HG03354 (cell line): ENCODE data around the gene CTNNA2.

Experiments
- ATAC-seq: cut with Tn5 transposase; IDR thresholded peaks from one replicate; pipeline ENCODE4 v1.9.1; 2021; ENCODE audit warnings: mild to moderate bottlenecking; ENCODE audit not compliant: unreplicated experiment, poor library complexity, severe bottlenecking

Gene CTNNA2

DNA sequence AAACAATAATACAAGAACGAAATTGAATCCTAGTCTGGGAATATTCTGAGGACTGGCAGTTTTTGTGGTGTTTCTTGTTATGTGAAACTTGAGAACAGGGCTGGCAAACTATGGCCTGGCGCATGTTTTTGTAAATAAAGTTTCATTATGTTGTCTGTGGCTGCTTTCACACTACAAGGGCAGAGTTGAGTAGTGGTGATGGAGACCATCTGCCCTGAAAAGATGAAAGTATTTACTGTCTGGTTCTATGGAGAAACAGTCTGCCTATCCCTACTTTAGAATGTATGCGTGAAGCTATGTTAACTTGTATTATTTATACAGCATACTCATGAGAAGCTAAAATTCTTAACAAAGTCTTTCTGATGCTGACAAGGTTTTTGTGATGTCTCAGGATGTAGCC, 439.8 kb downstream of the CTNNA2 start:
- ATAC-seq, result no peak

DNA sequence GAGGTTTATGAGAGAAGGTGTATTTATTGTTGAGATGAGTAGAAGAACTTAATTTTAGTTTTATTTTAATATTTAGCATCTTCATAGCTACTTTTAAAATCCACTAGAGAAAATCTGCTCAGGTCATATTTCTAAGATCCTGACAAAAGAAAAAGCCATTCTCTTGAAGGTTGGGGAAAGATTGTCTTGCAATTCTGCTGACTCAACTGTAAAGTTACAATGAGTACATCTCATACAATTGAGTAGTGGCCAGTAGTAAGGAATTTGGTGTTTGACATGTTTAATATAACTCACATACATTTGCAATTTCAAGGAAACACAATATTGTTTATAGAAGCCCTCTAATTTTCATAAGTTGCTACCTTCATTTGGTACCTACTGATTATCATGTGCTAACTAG, 447.2 kb downstream of the CTNNA2 start:
- ATAC-seq, result no peak

DNA sequence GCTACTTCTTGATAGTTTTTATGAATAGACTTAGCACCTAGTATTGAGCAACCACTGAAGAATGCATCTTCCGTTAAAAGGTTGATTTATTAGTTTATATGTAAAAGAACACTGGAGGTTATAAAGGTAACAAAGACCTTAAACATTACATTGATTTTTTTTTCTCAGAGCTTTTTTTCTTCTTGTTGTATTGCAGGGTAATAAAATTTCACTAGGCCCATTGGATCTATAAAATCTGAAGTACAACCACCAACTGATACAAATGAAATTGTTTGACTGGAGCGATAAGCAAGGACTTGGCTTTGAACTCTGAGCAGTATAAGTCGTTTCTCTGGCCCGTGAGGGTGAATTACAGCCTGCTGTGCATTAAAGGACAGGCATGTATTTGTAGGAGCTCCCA, 447.7 kb downstream of the CTNNA2 start:
- ATAC-seq, result no peak

DNA sequence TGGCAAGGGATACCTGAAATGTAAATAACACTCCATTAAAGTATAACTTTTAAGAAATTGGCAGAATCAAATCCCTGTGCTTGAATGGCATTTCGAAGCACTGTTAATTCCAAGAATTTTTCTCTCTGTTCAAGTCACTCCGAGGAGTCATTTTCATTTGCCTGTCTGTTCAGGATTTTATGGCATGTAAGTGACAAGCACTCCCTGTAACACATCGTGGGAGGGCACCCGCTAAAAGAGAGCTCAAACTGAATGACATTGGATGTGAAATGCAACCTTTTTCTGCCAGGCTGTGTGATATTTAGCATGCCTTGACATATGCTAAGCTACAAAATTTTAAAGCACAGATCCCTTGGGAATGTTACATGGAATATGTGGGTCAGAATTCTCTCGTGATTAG, 452.1 kb downstream of the CTNNA2 start:
- no peak for ATAC-seq

DNA sequence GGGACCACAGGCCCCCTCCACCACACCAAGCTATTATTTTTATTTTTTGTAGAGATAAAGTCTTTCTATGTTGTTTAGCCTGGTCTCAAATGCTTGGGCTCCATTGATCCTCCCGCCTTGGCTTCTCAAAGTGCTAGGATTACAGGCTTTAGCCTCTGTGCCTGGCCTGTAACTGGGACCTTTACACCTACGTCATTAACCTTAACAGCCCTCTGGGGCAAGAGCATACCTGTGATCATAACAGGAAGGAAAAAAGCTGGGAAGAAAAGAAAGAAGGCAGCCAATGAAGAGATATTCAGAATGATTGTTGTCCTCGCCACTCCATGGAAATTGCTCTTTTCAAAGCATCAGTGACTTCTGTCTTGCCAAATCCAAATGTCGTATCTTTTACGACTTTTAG, 453.5 kb downstream of the CTNNA2 start:
- ATAC-seq, result no peak

DNA sequence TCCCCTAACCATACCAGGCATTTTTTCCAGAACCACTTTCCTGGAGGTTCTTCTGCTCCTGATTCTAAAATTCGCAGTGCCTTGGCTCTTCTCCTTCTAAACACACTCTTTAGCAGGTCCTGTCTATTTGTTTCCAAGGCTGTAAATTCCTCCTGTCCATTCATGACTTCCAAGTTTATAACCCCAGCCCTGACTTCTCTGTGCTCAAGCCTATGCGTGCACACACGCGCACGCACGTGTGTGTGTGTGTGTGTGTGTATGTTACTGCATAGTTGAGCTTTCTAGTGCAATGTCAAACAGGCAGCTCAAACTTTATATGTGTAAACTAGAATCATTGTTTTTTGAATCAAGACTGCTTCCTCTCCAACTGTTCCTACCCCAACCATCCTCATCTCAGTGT, 454.0 kb downstream of the CTNNA2 start:
- no peak for ATAC-seq

DNA sequence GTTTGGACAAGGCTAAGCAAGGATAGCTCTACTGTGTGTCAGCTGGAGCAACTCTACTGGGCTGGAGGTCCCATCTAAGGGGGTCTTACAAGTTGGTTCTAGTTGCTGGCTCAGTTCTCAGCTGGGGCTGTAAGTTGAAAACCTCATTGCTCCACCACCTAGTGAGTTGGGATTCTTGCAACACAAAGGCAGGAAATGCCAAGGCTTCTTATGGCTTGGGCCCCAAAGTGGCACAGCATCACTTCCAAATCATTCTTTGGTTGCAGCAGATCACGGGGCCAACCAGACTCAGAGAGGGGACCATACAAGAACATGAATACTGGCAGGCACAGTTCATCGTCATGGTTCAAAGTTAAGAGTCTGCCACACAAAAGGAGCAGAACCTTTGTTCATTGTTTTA, 459.0 kb downstream of the CTNNA2 start:
- ATAC-seq, result no peak

DNA sequence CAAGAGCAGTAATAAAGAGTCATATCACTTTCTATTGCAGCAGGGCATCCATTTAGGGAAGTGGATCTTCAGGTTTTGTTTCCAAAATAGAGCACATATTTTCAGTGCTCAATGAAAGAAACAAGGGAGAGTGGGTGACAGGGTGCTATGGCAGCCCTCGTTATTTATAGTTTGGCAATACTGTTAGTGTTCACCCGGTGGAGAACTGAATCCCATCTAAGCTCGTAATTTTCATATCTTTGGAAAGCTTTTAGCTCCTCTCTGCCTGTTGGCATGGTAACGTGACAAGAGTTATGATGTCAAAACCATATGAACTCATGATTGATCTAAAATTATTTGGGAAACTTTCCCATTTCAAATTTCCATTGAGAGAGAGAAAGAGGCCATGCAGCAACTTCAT, 459.8 kb downstream of the CTNNA2 start:
- ATAC-seq, result no peak

DNA sequence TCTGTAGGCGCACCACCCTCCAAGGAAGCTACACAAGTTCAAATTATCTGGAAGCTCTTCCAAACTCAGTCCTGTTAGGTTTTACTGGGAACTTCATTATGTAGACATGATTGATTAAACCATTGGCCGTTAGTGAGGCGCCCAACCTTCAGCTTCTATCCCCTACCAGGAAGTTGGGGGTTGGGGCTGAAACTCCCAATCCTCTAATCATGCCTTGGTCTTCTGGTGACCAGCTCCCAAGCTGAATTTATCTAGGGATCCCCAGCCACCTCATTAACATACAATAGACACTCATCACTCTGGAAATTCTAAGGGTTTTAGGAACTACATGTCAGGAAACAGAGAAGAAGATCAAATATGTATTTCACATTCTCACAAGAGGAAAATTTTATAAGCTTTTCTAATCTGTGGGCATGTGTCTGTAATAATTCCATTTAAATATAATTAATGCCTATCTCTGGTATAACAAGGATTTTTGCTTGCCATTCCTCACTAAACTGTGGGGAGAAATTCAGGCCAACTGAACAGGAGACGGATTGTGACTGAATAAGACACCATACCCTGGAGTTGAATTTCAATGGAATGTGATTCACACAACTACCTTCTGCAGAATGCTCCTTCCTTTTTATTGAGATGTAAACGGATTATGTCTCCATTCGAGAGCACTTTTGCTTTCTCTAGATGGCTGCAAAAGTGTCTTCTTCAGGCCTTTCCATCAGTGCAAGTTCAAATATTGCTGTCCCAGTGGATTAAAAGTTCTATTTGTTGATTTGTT, 463.1 kb downstream of the CTNNA2 start:
- no peak for ATAC-seq

DNA sequence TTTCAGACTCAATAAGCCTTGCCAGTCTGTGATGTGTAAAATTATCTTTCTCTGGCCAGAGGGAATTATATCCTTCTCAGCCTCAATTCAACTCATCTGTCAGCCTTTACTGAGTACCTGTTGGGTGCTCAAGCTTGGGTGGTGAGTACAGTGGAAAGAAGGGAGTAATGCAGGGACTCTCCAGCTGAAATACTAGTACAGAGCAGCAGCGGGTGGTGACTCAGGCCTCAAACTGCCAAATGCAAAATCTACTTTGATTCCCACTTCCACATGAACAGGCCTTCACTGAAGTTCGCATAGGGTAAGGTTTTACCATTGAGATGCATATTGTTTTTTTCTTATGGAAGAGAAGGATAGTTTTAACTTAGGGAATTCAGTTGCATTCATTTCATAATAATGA, 464.9 kb downstream of the CTNNA2 start:
- ATAC-seq, result no peak

DNA sequence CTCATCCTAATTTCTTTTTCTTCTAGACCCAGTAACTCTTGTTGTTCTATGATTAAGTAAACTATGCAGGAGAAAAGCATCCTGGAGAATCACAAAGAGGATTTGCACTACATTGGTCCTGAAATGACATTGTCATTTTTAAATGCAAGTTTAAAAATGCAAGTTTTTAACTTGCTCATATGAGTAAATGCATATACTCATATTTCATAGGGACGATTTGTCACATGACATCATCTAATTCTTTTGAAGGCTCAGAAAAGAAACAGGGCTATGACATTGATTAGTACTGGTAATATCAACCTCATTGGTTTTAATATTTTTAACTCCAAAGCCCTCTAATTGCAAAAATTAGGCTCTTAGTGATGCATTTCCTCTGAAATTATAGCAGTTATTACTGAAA, 467.3 kb downstream of the CTNNA2 start:
- ATAC-seq, result no peak

DNA sequence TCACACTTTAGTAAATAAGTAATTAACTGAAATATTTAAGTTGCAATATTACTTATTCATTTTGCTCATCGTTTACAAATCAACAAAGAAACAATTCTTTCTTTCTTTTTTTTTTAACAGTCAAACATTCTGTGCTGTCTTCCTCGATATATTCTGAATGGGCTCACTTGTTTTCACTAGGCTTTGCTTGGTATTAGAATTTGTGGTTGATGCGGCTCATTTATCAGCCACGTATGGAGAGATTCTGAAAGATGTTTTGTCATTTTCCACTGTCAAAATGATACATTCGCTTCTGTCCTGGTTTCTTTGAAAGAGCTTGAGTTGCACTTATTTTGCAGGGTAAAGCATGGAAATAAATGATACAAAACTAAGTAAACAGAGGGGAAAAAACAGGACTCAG, 468.0 kb downstream of the CTNNA2 start:
- no peak for ATAC-seq

DNA sequence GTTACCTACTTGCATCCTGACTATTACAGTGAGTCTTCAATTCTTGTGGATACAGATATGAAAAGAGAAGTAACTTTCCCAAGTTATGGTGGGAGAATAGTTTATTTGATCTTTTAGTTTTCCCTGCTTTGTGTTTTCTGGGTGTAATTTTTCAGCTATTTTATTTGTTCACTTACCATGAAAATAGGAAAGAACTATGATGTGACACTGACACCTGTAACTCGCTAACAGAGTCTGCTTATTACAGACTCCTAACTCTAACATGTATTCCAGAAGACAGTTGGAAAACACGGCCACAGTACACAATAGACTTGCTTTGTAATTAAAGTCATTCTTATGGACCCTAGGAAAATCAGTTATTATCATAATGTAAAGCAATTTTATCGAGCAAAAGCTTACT, 468.5 kb downstream of the CTNNA2 start:
- no peak for ATAC-seq

DNA sequence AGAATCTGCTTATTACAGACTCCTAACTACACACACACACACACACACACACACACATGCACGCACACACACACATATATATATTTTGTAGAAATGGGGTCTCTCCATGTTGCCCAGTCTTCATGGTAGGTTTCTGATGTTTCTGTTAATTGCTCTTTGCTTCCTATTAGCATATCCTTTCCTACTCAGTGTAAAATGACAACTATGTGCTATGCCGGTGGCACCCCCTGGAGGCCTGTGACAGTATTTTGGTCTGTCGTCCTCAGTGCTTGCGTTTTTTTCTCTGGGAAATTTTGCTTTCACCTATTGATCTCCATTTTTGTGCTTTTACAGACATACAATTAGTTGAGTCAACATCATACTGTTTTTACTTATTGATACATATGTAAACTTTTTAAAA, 469.6 kb downstream of the CTNNA2 start:
- no peak for ATAC-seq

DNA sequence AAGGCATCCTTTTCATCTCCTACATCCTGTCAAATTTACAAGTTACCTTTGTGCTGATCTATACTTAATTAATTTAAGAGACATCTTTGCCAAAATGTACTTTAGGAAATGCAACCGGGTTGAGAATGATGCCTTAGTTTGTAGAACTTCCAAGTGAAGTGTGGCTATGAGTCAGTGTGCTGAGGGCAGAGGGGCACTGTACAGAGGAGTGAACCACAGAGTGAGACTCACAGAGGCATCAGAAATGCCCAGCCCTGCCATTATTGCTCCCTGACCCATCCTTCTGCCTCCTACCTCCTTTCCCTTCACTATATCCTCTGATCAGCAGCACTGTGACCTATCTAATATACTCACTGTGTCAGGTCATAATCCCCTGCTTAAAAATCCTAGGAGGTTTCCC, 471.6 kb downstream of the CTNNA2 start:
- no peak for ATAC-seq

DNA sequence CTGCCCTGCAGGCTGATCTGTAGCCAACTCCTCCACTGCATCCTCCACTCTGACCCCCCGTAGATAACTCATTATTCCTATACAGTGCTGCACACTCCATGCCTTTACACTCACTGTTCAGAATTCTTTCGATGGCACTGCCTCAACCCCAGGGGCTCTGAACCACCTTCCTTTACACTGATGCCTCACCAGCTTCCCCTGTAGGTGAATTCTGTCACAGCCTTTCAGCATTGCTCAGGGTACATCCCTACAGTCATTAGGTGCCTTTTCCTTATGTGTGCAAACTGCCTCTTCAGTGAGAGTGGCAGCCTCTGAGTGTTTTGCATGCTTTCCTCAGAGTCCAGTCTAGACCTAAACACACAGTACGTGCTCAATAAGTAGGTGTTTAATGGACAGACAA, 472.3 kb downstream of the CTNNA2 start:
- ATAC-seq, result no peak

DNA sequence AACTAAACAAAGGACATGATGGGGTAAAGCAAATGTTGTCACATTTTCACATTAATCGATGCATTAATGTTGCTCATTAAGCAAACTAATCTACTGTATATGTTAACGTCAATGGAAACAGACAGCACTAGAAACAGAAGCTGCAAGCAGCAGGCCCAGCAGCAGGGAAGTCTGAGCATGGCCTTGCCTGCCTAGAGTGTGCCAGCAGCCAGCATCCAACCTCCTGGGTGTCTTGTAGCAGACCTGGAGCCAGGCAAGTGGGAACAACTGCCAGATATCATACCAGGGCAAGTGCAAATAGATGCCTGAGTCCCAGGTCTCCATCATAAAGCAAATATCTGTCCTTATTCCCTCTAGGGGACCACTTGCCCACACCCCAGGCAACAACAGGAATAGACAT, 472.7 kb downstream of the CTNNA2 start:
- no peak for ATAC-seq

DNA sequence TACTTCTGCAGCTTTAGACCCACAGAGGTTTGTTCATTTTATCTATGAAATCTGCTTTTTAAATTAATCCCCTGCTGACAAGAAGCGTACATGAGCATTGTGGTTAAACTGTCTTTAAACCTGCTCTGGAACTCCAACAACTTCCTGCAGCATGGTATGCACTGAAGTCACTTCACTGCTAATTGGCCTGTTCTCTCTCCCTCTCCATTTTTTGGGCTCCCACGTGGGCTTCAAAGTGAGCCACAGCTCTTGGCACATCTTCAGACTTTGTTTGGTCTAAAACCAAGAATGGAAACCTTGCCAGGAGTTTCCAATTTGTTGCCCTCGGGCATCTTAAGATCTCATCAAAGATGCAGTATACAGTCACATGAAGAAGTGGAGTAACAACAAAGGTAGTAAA, 480.3 kb downstream of the CTNNA2 start:
- no peak for ATAC-seq

DNA sequence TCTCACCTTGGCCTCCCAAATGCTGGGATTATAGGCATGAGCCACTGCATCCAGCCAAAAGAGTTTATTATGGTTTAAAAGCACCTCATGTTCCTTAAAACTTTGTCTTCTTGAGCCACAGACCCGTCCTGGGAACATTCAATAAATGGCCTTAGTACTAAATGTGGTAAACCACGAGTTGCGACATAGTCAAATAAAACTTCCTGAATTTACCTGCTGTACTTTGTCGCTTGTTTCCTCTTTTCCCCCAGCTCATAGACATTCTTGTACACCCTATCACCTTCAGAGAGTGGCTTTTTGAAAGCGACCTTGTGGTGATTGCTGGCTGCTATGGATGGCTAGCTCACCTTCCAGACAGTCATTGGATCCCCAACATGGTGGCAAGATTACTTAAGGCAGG, 481.3 kb downstream of the CTNNA2 start:
- no peak for ATAC-seq

DNA sequence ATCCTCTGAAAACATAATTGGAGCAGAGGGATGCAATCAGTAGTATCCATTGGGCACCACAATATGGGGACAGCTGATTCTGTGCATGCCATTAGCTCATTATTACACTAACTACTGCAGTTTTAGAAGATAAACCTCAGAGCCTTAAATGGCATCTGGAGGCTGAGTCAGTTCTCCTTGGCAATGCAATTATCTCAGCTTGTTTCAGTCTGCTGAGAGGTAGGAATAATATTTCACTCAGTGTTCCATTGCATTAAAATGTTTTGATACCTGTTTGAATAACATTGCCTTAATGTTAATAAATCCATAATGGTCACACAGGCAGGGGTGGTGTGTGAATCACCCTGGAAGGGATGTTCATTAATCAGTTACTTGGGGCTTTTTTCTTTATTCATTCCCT, 482.1 kb downstream of the CTNNA2 start:
- ATAC-seq, result no peak

DNA sequence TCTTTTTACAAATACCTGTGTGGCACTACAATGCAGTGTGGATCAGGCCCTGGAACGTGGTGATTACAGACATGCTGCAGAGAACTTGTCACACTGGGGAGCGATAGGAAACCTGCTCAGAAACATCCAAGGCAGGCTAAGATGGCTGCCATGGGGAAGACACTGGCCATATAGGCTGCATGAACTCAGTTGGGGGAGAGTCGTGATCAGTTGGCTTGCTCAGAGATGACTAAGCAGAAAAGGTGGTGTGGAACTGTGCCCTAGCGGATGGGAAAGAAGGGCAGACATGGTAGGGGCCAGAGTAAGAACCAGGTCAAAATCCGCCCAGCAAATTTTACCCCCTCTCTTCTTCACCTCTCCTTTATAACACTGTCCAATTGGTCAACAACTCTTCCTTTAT, 483.9 kb downstream of the CTNNA2 start:
- ATAC-seq, result no peak

DNA sequence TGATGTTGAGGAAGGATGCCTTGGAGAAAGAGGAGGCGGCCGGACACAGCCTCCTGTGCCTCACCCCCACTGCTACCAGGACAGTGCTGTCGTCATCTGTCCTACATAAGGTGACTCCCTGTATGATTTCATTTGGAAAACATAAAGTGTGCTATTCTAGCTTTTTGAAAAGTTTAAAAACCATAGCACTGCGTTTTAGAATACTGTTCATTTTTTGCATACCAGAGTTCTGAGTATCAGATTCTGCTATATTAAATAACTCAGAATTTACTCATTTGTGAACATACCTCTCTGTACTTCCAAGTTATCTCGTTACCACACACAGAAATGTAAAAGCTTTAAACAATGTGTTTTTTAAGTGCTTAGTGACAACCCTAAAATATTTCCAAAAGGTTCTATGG, 488.9 kb downstream of the CTNNA2 start:
- no peak for ATAC-seq
